ENCODE measurements around the gene ITGA2B. TPM values are rescaled to one million over a fixed set of nuclear protein-coding genes. Genes with fewer than 3 reads are reported as not detected.

ITGA2B gene
- total and polyA plus RNA-seq, 2 of the 13 experiments (the other 11 are each of a cell fraction or from before 2014, with no cell fraction given) = 0.38 to 1.1 TPM

GRCh38 chr17:44368391-44369243, 20.8 kb downstream of the ITGA2B start (continued):
- TF ChIP-seq ZNF350 (CRISPR knock-in tag; IDR thresholded peaks at IDR 0.05; ENCODE audit: borderline replicate concordance, low read depth) (0 out of 2 replicates have a peak, but pooled peaks have one; percentile 20), CTCF (CRISPR knock-in tag; IDR thresholded peaks at IDR 0.05) (0 out of 2 replicates have a peak, but pooled peaks have one; percentile 10), ZNF468 (CRISPR knock-in tag; IDR thresholded peaks at IDR 0.05) (0 out of 2 replicates have a peak, but pooled peaks have one; percentile 40), SALL1 (CRISPR knock-in tag; IDR thresholded peaks at IDR 0.05) (0 out of 2 replicates have a peak, but pooled peaks have one; percentile 19), ZNF724P (CRISPR knock-in tag; IDR thresholded peaks at IDR 0.05; ENCODE audit: borderline replicate concordance) (0 out of 2 replicates have a peak, but pooled peaks have one; percentile 52), NFKB2 (CRISPR knock-in tag; IDR thresholded peaks at IDR 0.05; ENCODE audit: borderline replicate concordance) (0 out of 2 replicates have a peak, but pooled peaks have one; percentile 53), TEAD3 (CRISPR knock-in tag; optimal IDR thresholded peaks at IDR 0.05; ENCODE audit: borderline replicate concordance) (peak; percentile 49), ZNF704 (CRISPR knock-in tag; IDR thresholded peaks at IDR 0.05; ENCODE audit: borderline replicate concordance) (0 out of 2 replicates have a peak, but pooled peaks have one; percentile 10), SP2 (CRISPR knock-in tag; IDR thresholded peaks at IDR 0.05) (peak; percentile 37), ZFP91 (CRISPR knock-in tag; IDR thresholded peaks at IDR 0.05; ENCODE audit: borderline replicate concordance) (peak; percentile 7; the same call in 1 of the 2 replicates), ZNF567 (CRISPR knock-in tag; IDR thresholded peaks at IDR 0.05; ENCODE audit: borderline replicate concordance) (peak; percentile 43; the same call in 1 of the 2 replicates), ZNF563 (CRISPR knock-in tag; IDR thresholded peaks at IDR 0.05) (0 out of 2 replicates have a peak, but pooled peaks have one; percentile 18), MAFG (CRISPR knock-in tag; IDR thresholded peaks at IDR 0.05) (0 out of 2 replicates have a peak, but pooled peaks have one; percentile 37), ZNF569 (CRISPR knock-in tag; IDR thresholded peaks at IDR 0.05; ENCODE audit: borderline replicate concordance) (0 out of 2 replicates have a peak, but pooled peaks have one; percentile 11), ZNF598 (CRISPR knock-in tag; IDR thresholded peaks at IDR 0.05; ENCODE audit: borderline replicate concordance) (0 out of 2 replicates have a peak, but pooled peaks have one; percentile 16)
- TF ChIP-seq, protein P1, sequence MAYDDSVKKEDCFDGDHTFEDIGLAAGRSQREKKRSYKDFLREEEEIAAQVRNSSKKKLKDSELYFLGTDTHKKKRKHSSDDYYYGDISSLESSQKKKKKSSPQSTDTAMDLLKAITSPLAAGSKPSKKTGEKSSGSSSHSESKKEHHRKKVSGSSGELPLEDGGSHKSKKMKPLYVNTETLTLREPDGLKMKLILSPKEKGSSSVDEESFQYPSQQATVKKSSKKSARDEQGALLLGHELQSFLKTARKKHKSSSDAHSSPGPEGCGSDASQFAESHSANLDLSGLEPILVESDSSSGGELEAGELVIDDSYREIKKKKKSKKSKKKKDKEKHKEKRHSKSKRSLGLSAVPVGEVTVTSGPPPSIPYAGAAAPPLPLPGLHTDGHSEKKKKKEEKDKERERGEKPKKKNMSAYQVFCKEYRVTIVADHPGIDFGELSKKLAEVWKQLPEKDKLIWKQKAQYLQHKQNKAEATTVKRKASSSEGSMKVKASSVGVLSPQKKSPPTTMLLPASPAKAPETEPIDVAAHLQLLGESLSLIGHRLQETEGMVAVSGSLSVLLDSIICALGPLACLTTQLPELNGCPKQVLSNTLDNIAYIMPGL (CRISPR knock-in tag; IDR thresholded peaks at IDR 0.05; ENCODE audit: borderline replicate concordance in 1 of 2, low read depth in 1 of 2) = peak in 1 of 2 experiments; percentile 6; a peak in 1 of 4 replicates
